GM15510 (cell line): ENCODE measurements around the gene PREP.

Experiments
- POLR2A ChIP-seq: IDR thresholded peaks from 3 replicates; pipeline ENCODE4 v1.6.1; 2011; ENCODE audit warnings: borderline replicate concordance; ENCODE audit not compliant: insufficient read length; ENCODE audit errors: extremely low read depth

Gene PREP

DNA sequence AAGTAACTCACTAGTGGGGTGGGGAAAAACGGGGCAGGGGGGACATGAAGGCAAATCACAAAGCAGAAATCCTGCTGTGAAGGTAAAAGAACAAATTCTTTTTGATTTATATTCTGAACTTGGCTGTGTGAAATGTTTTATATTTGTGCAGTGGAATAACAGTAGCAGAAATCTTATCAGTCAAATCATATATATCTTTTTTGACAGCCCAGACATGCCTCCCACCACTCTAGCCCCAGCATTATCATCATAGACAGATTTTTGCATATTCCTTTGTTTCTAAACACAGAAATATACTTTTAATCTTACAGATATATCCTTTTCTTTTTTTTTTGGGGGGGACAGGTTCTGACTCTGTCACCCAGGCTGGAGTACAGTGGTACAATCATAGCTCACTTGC lies 97.4 kb downstream of the PREP start:
- TF ChIP-seq POLR2A: no peak

DNA sequence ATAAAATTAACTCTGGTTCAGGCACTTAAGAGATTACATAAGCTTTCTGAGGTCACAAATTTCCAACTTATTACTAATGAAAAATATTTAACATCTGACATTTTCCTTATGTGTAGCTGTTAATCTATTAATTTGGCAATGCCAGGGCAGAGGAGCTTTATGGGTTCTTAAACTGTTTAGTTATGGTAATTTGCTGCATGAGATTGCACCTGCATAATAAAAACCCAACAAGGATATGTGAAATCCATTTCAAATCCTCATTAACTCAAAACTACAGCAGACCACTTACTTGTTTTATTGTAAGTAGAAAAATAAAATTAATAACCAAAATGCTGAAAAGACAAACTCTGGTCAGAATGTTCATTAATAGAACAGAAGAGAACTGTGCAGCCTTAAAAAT lies 98.1 kb downstream of the PREP start:
- TF ChIP-seq POLR2A: no peak

DNA sequence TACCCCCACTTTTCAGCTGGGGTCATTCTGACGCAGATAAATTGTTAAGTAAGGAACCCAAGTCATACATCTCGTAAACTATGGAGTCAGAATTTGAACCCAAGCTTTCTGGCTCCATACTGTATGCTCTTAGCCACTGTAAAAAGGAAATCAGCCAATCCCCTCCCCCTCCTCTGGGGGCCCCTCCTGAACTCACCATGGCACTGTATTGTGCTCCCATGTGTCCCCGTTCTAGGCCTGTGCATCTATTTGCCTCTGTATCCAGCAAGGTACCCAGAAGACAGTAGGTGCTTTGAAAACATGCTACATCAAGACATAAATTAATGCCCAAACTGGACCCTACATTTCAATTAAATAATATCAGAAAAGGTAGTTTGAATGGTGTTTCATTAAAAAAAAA lies 98.5 kb downstream of the PREP start:
- TF ChIP-seq POLR2A: no peak

DNA sequence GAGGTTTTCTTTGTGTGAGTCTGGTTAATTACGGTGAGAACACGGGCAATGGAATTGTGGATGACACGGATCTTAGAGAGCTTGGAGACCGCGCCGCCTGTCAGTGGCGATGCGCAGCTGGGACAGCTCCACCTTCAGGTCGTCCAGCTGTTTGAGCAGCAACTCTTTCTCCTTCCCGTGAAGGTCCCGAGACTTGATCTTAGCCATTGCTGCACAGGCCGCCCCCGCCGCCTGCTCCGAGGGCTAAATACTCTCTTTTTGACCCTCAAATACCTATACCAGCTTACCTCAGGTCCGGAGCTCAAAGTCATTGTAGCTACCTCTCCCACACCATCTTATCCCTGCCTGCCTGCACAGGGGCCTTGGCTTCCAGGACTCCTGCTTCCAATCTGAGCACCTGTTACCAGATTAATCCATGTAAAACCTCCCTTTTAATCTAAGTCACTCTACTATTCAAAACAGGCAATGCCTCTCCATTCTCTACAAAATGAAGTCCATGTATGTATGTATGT lies 100.2 kb downstream of the PREP start:
- no peak for TF ChIP-seq POLR2A

DNA sequence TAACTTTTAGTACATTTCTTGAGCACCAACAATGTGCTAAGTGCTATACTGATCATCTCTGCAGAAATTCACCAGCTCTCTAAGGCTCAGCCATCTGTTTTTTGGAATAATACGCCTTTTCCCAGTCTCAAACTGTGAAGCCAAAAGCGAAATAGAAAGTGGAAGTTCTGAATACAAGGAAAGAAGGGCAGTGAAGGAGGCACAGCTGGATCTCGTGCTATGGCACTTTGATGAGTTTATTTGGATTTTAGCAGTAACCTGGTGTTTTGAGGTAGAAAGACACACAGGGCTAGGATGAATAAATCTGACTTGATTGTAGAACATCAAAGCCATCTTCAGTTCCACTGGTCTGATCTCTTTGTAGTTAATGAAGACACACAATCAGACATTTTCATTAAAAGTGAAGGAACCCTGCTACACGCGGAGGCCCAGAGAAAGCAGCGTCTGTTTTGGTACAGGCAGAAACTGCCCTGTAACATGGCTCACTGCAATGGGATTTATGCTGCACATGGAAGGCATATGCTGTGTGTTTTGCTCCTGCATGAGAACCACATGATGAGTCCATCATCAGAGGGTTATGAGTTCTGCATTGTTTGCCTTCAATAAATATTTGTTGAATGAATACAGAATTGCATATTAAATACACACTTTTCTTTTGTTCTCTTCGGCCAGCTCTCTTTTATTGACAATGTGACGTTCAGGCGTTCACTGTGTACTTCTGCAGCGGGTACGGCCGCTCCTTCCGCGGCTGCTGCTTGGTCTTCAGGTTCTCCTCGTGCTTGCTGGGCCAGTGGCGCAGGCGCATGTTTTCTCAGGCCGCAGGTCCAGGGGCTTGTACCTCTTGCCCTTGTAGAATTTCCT lies 100.9 kb downstream of the PREP start:
- no peak for TF ChIP-seq POLR2A

DNA sequence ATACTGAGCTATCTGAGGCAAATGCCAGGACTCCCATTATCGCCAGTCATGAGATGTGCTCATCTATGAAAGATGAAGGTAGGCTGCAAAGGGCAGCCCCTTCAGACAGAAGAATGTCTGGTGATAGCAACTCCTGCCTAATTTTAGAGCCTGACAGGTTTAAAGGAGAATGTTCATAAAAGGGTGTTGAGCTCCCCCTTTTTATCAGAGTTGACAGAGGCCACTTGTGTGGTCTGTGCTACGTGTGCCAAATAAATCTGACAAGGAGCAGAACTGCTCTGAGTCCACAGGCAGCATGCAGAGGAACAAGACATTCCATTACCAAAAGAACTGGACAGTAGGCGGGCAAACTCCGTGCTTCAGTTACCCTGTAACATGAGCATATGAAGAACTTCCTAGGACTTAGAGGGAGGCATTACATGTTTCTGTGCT lies 101.8 kb downstream of the PREP start:
- TF ChIP-seq POLR2A: no peak

DNA sequence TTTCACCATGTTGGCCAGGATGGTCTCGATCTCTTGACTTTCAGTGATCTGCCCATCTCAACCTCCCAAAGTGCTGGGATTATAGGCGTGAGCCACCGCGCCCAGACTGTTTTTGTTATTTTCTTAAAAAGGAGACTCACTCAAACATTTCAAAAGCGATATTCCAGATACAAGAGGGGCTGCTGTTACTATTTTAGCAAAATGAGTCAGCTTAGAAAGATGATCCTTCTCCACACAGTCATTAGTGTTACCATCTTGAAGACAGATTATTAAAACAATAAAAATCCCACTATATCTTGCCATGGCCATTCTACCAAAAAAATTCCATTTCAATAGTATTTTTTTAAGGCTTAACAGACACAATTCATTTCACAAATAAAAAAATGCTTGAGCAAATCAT lies 102.8 kb downstream of the PREP start:
- TF ChIP-seq POLR2A: no peak

DNA sequence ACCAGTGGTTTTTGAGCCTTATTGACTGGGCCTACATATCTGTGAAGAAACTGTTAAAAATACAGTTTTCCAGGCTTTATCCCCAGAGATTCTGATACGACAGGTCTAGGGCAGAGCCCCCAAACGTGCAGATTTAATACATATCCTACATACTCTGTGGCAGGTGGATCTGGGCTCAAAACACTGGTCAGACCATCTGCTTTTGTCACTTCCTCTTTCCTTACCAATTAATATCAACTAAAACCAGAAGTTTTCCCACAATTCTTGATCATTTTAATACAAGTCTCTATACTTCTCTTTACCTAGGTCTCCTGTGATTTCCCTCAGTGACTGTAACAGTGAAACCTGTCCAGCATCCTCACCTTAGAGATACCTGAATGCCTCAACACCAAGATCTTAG lies 108.8 kb downstream of the PREP start:
- TF ChIP-seq POLR2A: no peak

DNA sequence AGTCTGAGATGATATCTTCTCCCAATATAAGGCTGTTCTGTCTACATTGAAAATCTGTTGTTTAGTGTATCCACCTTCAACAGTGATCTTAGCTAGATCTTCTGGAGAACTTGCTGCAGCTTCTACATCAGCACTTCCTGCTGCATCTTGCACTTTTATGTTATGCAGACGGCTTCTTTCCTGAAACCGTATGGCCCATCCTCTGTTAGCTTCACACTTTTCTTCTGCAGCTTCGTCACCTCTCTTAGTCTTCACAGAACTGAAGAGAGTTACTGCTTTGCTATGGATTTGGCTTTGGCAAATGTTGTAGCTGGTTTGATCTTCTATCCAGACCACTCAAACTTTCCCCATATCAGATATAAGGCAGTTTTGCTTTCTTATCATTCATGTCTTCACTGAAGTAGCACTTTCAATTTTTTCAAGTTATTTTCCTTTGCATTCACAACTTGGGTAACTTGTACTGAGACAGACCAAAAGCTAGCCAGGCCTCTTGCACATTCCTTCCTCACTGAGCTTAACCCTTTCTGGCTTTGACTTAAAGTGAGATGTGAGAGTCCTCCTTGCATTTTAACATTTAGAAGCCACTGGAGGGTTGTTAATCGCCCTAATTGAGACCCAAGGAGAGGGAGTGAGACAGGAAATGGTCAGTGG lies 110.1 kb downstream of the PREP start:
- no peak for TF ChIP-seq POLR2A

DNA sequence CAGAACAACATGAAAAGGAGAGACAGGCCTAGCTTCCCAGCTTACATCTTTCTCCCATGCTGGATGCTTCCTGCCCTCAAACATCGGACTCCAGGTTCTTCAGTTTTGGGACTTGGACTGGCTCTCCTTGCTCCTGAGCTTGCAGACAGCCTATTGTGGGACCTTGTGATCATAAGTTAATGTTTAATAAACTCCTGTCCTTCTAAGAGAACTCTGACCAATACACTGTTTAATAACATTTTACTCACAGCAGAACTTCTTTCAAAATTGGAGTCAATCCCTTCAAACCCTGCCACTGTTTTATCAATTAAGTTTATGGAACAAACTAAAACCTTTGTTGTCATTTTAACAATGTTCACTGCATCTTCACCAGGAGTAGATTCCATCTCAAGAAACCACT lies 111.4 kb downstream of the PREP start:
- TF ChIP-seq POLR2A: no peak

DNA sequence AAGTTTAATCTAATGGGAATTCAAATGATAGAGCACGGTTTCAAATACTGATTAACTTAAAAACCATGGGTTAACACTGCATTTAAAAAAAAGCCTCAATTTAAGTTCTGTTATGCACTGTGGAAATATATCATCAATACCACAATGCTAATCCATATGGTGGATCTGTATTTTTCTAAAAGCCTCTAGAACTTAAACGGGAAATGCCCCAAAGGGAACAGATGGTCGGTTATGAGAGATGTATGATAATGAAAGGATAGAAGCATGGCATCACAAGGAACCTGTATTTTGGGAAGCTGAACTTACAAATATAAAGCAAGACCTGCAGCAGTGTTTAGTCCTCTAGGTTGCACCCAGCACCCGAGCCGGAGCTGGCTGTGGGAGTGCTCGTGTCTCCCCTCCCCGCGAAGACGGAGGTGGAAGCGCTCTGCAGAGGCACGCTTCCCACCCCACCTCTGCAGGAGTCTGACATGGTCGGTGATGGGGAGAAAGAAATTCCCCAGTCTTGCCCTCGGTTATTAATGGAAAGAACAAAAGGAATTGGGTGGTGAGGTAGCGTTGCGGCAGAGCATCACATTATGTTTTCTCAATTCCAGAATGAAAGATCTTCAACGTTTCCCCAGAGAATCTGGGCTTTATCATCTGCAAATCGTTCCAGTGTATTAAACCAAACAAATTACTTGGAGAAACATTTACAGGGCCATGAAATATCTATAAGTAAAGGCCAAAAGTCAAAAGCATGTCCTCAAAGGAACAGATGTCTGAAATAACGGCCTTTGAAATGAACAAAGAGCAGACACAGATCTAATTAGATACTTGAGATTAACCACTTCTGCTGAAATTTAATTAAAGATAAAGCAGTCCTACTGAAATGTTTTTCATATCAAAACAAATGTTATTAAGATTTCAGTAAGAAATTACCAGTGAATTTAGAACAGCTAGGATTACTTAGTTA lies 120.0 kb downstream of the PREP start:
- TF ChIP-seq POLR2A: no peak

DNA sequence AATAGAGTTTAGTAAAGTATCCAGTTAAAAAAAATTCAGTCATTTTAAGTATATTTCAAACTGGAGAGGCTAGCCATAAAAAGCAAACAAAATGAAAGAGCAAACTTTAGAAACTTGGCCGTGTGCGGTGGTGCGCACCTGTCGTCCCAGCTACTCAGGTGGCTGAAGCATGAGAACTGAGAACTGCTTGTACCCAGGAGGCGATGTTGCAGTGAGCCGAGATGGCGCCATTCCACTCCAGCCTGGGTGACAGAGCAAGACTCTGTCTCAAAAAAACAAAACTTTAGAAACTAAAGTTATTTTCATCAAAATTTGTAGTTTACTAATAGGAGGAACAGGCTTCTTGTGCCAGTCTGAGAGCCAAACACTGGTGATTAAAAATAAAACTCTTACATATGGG lies 122.8 kb downstream of the PREP start:
- no peak for TF ChIP-seq POLR2A

DNA sequence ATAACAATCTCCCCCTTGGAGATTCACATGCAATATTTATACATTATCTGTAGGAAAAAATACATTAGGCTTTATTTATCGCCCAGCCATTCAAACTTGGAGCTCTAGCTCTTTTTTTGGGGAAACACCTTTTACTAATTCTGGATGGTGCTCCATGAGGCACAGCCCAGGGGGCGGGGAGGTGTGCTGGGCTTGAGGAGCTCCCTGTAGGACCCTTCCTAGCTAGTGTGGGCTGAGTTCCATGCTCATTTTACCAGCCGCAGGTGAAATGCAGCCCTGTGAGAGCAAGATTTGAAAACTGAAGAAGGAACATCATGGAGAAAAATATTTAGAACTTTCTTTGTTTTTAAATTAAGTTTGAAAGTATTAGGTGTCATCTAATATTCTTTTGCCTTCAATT lies 123.4 kb downstream of the PREP start:
- TF ChIP-seq POLR2A: no peak

DNA sequence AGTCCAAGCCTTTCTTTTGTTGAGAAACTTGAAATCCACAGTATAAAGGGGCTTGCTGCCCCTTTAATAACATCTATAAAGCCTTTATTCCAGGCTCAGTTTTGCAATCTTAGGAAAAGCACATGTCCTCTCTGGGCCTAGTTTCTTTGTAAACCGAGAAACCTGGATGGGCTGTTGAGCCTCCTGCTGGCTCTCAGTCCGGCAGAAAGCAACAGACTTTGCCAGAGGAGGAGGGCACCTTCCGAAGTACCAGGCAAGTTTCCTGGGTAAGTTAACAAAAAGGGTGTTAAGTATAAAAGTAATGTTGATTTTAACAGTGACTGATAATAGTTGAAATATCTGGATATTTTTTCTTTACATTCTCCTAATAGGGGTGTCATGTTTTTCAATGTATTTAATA lies 124.1 kb downstream of the PREP start:
- TF ChIP-seq POLR2A: no peak

DNA sequence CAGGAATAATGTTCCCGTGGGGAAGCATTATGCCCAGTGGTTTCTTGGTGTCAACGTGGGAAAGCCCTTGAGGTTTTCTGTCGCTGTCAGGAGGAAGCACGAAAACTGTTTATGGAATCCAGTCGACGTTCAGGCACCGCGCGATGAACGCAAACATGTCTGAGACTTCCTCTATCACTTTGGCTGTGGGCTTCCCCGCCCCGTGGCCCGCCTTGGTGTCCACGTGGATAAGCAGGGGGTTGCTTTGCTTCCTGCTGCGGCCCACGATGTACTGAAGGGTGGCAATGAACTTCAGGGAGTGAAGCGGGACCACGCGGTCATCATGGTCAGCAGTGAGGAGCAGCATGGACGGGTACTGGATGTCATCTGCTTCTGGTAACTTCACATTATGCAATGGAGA lies 124.8 kb downstream of the PREP start:
- TF ChIP-seq POLR2A: no peak

DNA sequence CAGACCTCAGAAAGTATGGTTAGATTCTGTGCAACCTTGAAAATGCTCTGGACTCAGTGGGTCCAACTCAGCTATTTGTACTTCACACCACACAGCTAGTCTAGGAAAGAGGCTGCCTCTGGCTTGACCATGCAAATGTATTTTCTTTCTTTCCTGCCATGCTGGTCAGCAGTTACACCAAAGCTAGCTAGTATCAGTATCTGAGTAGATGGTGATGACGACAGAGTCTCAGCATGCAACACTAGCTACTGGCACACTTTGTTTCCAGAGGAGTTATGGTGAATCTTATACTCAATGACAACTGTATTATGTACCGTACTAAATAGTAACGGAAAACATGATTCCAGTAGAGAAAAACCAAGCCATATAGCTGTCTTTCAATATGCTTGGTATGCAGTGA lies 126.5 kb downstream of the PREP start:
- no peak for TF ChIP-seq POLR2A

DNA sequence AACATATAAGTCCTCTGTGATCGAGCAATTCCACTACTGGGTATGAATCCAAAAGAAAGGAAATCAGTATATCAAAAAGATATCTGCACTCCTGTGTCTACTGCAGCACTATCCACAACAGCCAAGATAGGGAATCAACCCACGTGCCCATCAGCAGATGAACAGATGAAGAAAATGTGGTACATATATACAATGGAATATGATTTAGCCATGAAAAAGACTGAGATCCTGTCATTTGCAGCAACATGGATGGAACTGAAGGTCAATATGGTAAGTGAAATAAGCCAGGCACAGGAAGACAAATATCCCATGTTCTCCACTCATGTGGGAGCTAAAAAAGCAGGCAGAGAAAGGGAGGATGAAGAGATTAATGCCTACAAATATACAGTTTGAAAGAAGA lies 127.3 kb downstream of the PREP start:
- TF ChIP-seq POLR2A: no peak
